Panc1 (cell line): ENCODE measurements around the gene NUP188. TPM values are rescaled to one million over a fixed set of nuclear protein-coding genes. Genes with fewer than 3 reads are reported as not detected.

Experiments used
- ATAC-seq: fragments of 200-7000 bp; cut with Tn5 transposase; 2 replicates; pipeline ENCODE4 v1.9.1; 2020; ENCODE audit warnings: mild to moderate bottlenecking, moderate library complexity
- BruUV-seq: library from RNA; stranded (reverse); fragments of 400-500 nt; replicated peaks from 2 replicates; lab custom pipeline; 2021; lab: Mats Ljungman, UMichigan
- CTCF ChIA-PET: fragments of 300-600 bp; sonication (Branson Sonifier 250); formaldehyde crosslinking; loops from one replicate; lab custom pipeline; 2022; ENCODE audit warnings: antibody characterized with exemption; lab: Charles Lee
- POLR2A ChIA-PET: fragments of 300-600 bp; sonication (Branson Sonifier 250); formaldehyde crosslinking; loops from one replicate; lab custom pipeline; 2022; ENCODE audit warnings: antibody characterized with exemption; lab: Charles Lee
- DNase-seq: peaks from one replicate; pipeline ENCODE4 v3.0.0-alpha.2; 2010; ENCODE audit warnings: low read depth, low spot score
- H3K27ac ChIP-seq: 2 replicates; pipeline ENCODE4 v1.5.1; 2011; ENCODE audit warnings: mild to moderate bottlenecking, low read length, inconsistent platforms
- H3K27me3 ChIP-seq: fragments of 200-500 bp; sonication (Bioruptor generic); 2 replicates; pipeline ENCODE4 v1.6.0; 2014; ENCODE audit warnings: low read length, inconsistent platforms; ENCODE audit not compliant: control insufficient read depth, insufficient read depth
- H3K36me3 ChIP-seq: fragments of 200-500 bp; sonication (Bioruptor generic); 2 replicates; pipeline ENCODE4 v1.5.1; 2014; ENCODE audit warnings: inconsistent platforms, mild to moderate bottlenecking, low read length, moderate library complexity; ENCODE audit not compliant: control insufficient read depth, insufficient read depth
- H3K4me1 ChIP-seq: 2 replicates; pipeline ENCODE4 v1.5.1; 2011; ENCODE audit warnings: inconsistent platforms, mild to moderate bottlenecking, low read length, moderate library complexity; ENCODE audit not compliant: control insufficient read depth, insufficient read depth
- H3K4me3 ChIP-seq, 2 experiments: 2 replicates each; pipeline ENCODE4 v1.5.1; 2011 to 2012; ENCODE audit warnings: low read depth in 2 of 2, low read length in 2 of 2, mild to moderate bottlenecking in 2 of 2, inconsistent platforms in 1 of 2, moderate library complexity in 1 of 2
- H3K9me3 ChIP-seq: fragments of 200-500 bp; sonication (Bioruptor generic); 2 replicates; pipeline ENCODE4 v1.5.1; 2014; ENCODE audit warnings: low read depth, mild to moderate bottlenecking, inconsistent platforms, low read length, moderate library complexity; ENCODE audit not compliant: control insufficient read depth, insufficient read depth
- CTCF ChIP-seq: fragments of 450-650 bp; IDR thresholded peaks from 2 replicates; pipeline ENCODE4 v1.5.1; 2017; ENCODE audit warnings: mild to moderate bottlenecking
- POLR2AphosphoS5 ChIP-seq: IDR thresholded peaks from 2 replicates; pipeline ENCODE4 v1.6.1; 2012; ENCODE audit warnings: mild to moderate bottlenecking, low read depth, low read length, moderate library complexity
- REST ChIP-seq, 2 experiments: IDR thresholded peaks; 2 replicates each; pipeline ENCODE4 v1.6.1; 2011 to 2012; ENCODE audit warnings: low read depth in 2 of 2, control low read depth in 1 of 2, low read length in 1 of 2, mild to moderate bottlenecking in 1 of 2, moderate library complexity in 1 of 2; ENCODE audit not compliant: insufficient read depth in 1 of 2
- SIN3A ChIP-seq: IDR thresholded peaks from 2 replicates; pipeline ENCODE4 v1.6.1; 2012; ENCODE audit warnings: low read depth, mild to moderate bottlenecking, low read length, moderate library complexity, borderline replicate concordance; ENCODE audit not compliant: insufficient read depth
- TCF7L2 ChIP-seq: IDR thresholded peaks from 2 replicates; pipeline ENCODE4 v1.6.1; 2011; ENCODE audit warnings: mild to moderate bottlenecking, low read depth, low read length, inconsistent platforms
- in situ Hi-C: cut with HindIII; loops from 2 replicates; pipeline ENCODE4 v1.10.0; 2016; ENCODE audit warnings: low sequenced_read_pairs, low pct_unique_long_range_greater_than_20kb
- intact Hi-C: fragments of 100-400 bp; cut with micrococcal nuclease; formaldehyde crosslinking; loops from one replicate; pipeline ENCODE4 v1.10.0; 2022; ENCODE audit not compliant: unreplicated experiment
- total RNA-seq: library from RNA; stranded (reverse); gene quantifications from one replicate; pipeline ENCODE4 v1.2.1, GENCODE V29; 2021; ENCODE audit not compliant: unreplicated experiment

The NUP188 gene
- total RNA-seq, 1 experiment from 2014 or later, result 69.9 TPM

DNA sequence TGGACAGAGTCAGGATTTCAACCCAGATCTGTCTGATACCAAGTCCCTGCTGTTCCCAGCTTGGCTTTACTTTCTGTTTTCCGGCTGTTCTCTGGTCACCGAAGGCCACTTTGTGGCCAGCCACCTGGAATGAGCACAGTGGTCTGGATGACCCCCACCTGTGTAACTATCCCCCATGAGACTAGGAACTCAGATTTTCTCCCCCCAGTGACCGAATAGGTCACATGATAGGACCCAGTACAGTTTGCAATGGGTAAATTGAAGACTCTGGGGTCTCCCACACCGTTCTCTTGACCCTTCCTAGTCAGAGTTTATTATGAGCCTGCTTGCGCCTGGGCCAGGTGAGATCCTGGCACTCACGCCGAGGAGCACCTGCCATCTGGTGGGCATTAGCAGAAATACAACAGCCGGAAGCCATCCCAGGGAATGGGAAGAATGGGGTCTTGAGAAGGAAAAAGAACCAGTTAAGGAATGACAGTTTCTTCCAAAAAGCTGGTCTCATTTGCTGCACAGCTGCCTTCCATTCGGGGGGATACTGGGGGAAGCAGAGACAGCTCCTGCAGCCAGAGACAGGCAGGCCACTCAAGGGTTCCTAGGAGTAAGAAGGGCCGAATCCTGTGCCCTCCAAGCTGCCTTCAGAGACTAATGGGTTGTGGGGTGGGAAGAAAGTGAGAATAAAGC is 19.6 kb upstream of the NUP188 start:
- no peaks in the 10 kb centered on the region for H3K9me3 ChIP-seq
- H3K36me3 ChIP-seq, result no peaks in the 10 kb centered on the region
- ChIA-PET POLR2A (no interaction called here), CTCF (interaction anchor here (0.7 to 1.5 kb wide), 4 partner anchors 53 to 100 kb away, joined by 3 read pairs; partner anchors contain the start of gene SH3GLB2)
- H3K4me1 ChIP-seq, result no peaks in the 10 kb centered on the region
- H3K4me3 ChIP-seq, result no peak overlapping the region
- in situ Hi-C loops, result no loop called here
- H3K27me3 ChIP-seq, result no peaks in the 10 kb centered on the region
- DNase-seq (no peak), ATAC-seq (peak; percentile 93)
- H3K27ac ChIP-seq, result no peak overlapping the region
- no TSS peak for BruUV-seq
- intact Hi-C loops, result loop anchor here (5.0 kb wide), 1 partner anchor 66 kb away; no protein-coding TSS in a partner anchor
- TF ChIP-seq CTCF (peak; percentile 87), SIN3A (no peak)

DNA sequence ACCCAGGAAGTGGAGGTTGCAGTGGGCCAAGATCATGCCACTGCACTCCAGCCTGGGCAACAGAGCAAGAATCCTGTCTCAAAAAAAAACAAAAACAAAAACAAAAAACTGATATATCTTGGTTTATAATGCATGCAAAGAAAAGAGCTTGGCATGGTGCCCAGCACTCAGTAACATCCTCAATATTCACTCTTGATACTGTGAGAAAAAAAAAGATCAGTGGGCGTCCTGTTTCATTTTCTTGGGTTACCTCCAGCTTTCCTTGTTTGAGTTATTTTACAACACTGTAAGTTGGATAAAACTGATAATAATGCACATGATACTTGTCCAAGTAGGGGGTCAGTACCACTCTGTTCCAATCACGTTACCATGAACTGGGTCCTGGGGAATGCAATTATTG is 18.9 kb upstream of the NUP188 start:
- no peak for ATAC-seq
- H3K36me3 ChIP-seq, result no peaks in the 10 kb centered on the region
- H3K27me3 ChIP-seq, result no peaks in the 10 kb centered on the region
- H3K27ac ChIP-seq, result no peak overlapping the region
- POLR2A ChIA-PET, result no interaction called here
- no TSS peak for BruUV-seq
- in situ Hi-C loops, result no loop called here
- H3K4me1 ChIP-seq, result no peaks in the 10 kb centered on the region
- no peak overlapping the region for H3K4me3 ChIP-seq
- DNase-seq, result no peak
- H3K9me3 ChIP-seq, result no peaks in the 10 kb centered on the region
- CTCF ChIA-PET, result interaction anchor here (0.7 to 1.3 kb wide), 2 partner anchors 54 to 100 kb away, joined by 3 read pairs; partner anchors contain the start of gene SH3GLB2
- no peak for TF ChIP-seq POLR2AphosphoS5
- TF ChIP-seq CTCF, result no peak
- TF ChIP-seq SIN3A, result no peak
- no peak for TF ChIP-seq REST (IDR thresholded peaks at IDR 0.05; ENCODE audit: insufficient read depth in 1 of 2, low read depth in 2 of 2, low read length in 1 of 2)
- TF ChIP-seq TCF7L2, result no peak
- intact Hi-C loops, result loop anchor here (5.0 kb wide), 1 partner anchor 66 kb away; no protein-coding TSS in a partner anchor
